Measurements from ENCODE around the gene DCBLD1.

DCBLD1 gene

GRCh38 chr6:117558818-117559217, 76.3 kb downstream of the DCBLD1 start:
- DNase-seq (ENCODE audit: low read depth in 2 of 2) = no peak

DNA sequence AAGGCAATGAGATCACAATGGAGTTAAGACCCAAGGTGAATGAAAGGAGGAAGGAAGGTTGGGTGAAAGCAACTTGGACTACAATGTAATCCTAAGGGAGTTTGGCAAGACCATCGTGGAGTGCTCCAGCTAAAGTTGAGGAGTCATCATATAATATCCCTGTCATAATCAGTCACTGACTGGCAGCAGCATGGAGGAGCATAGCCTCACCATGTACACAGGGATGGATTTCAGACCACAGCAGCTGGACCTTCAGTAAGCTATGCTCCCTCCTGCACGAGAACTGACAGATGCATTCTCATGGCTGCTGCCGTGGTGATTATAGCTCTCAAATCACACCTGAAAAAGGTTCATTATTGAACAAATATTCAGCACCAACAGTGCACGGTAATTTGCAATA, 76.8 kb downstream of the DCBLD1 start:
- DNase-seq (ENCODE audit: low read depth in 2 of 2) = no peak

DNA sequence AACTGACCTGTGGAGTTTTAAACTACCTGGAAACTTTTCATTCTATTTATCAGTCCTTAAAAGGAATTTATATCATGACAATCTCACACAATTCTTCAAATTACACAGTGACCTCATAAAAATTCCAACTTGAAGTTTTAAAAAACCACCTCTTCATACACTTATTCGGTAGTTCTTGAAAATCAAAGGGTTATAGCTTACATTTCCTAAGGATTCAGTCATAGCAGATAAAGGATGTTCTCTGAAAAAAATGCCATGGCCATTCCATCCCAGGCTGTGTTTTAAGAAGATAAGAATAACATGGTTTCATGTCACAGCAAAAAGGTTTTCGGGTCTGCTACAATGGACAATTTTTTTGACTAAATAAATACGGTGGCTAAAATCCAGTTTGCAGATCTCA, 78.7 kb downstream of the DCBLD1 start:
- no peak for DNase-seq (ENCODE audit: low read depth in 2 of 2)

DNA sequence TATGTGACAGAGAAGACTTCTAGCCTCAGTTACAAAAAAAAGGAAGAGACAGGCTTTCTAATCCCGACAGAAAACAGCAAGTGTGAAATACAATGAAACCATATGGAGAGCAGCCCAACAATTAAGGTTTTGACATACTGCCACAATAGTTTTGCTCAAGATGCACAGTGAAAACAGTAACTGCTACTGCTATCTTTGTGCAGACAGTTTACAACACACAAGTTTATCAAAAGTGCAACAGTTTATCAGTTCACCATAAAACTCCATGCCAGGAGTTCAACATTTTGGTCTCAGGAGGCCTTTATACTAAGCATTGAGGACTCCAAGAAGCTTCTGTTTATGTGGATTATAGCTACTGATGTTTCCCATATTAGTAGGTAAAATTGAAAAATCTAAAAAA, 82.2 kb downstream of the DCBLD1 start:
- no peak for DNase-seq (ENCODE audit: low read depth in 2 of 2)

DNA sequence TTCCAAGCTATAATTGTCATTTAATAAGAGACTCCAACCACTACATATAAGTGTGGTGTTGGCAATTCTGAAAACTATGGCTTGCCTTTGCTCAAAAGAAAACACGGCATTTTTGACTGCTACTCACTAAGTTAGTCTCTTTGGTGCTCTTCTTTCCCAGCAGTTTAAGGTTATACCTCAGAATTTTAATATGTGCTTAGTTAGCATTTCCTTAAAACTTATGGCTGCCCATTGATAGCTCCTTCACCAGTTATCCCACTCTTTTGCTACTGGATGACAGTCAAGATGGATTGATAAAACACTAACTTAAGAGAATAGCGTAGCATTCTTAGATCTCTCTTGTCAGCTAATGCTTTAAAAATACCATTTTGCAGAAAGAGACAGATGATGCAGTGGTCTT, 85.8 kb downstream of the DCBLD1 start:
- DNase-seq (ENCODE audit: low read depth in 2 of 2) = no peak

GRCh38 chr6:117568831-117569410, 86.4 kb downstream of the DCBLD1 start:
- DNase-seq (ENCODE audit: low read depth in 2 of 2) = no peak

DNA sequence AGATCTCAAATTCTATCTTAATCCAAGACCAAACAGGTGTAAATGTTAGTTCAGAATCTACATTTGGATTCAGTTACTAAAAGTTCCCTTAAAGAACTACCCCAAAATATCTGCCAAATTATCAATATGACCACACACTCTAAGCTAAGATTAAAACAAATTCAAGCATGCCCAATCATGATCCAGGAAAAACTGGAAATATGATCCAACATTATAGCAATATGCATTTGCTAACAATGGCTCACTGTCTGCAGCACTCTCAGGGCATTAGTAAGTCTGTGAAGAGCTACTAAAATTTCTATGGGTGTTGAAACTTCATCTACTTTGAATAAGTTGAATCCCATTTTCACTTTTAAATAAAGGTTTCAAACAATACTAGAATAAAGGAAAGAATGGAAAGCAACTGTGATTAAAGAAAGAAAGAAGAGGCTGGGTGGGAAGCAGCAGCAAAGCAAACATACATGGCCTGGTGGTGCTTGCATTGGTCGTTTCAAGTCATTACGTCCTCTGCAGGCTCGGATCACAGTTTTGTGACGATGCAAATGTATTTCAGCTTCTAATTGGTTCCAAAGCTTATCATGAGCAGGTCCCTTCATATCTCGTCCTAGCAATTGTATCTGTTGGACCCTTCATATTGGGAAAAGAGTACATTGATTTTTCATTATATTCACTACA, 90.7 kb downstream of the DCBLD1 start:
- no peak for DNase-seq (ENCODE audit: low read depth in 2 of 2)

GRCh38 chr6:117574198-117574597, 91.7 kb downstream of the DCBLD1 start:
- DNase-seq (ENCODE audit: low read depth in 2 of 2) = no peak

GRCh38 chr6:117585647-117586046, 103.2 kb downstream of the DCBLD1 start:
- DNase-seq (ENCODE audit: low read depth in 2 of 2) = no peak

DNA sequence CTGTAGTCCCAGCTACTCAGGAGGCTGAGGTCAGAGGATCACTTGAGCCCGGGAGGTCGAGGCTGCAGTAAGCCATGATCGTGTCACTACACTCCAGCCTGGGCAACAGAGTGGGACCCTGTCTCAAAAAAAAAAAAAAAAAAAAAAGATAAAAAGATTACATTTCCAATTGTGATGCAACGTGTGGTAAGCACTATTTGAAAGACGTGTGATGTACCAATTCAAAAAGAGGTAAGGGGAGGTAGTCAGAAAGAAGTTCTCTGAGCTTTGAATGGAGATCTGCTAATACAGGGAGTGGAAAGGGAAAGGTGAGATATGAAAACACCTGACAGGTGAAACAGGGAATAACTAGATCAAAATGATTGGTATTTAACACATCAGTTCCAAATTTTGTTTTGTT, 108.0 kb downstream of the DCBLD1 start:
- DNase-seq (ENCODE audit: low read depth in 2 of 2) = no peak

DNA sequence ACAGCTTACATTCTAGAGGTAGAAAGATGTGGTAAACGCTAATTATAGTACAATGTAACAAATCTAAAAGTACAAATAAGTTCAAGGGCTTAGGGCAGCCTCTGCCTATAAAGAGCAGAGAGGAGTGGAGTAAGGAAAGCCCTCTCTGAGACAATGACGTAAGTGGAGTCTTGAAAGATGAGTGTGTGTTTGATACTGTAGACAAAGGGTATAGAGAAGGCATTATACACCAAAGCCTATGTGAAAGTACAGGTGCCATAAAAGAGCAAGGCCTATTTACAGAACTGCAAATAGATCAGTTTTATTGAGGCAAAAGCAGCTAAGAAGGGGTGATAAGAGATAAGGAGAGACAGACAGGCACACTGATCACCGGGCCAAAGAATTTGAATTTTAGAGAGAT, 108.9 kb downstream of the DCBLD1 start:
- no peak for DNase-seq (ENCODE audit: low read depth in 2 of 2)

DNA sequence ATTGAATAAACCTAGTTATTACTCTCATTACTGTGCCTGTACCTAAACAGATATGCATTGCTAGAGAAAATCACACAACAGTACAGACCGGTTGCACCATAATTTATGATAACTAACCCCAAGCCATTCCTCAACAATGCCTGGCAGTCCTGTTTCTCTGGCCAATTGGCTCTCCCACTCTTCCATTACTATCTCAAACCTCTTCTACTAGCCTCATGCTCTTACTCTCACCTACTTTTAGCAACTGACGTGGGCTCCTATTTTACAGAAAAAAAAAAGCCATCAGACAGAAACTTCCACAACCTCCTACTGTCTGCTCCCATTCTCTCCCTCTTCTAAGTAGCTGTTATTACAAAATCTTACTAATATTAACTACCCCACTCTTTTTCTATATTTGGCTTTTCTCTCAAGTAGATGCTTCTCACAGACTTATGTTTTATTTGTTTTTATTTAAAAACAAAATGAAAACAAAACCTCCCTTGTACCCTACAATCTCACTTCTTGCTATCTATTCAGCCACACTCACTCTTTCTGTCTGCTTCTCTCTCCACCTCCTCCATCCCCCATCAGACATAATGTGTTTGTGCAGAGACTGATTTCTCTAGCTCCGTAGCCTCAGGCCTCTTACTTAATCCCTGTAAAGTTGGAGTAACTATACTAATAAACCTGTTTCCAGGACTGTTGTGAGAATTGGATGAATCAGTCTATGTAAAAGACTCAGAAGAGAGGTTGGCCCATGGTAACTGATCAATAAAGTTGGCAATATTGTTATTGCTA, 110.7 kb downstream of the DCBLD1 start:
- DNase-seq (ENCODE audit: low read depth in 2 of 2) = no peak

DNA sequence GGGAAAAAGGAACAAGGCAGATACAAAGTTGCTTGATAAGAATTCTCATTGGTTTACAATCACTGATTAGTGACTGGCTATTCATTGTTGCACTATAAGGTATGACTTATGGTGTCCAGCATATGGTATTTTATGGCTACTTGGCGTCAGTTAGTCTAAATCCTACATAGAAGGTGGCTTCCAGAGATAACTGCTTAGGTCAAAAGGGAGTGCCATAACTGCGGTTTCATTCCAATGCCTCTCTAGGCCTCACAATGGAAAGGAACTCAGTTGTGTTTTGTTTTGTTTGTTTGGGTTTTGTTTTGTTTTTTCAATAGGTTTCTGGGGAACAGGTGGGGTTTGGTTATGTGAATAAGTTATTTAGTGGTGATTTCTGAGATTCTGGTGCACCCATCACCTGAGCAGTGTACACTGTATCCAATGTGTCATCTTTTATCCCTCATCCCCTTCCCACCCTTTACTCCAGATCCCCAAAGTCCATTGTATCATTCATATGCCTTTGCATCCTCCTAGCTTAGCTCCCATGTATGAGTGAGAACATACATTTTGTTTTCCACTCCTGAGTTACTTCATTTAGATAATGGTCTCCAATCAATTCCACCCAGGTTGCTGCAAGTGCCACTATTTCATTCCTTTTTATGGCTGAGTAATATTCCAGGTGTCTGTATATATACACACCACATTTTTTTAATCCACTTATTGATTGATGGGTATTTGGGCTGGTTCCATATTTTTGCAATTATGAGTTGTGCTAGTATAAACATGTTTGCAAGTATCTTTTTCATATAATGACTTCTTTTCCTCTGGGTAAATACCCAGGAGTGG, 112.8 kb downstream of the DCBLD1 start:
- DNase-seq (ENCODE audit: low read depth in 2 of 2) = no peak

- no peak for DNase-seq (ENCODE audit: low read depth in 2 of 2)
Observed at GRCh38 chr6:117597755-117598154, 115.3 kb downstream of the DCBLD1 start.

Measured in stimulated activated CD8-positive, alpha-beta memory T cell treated with anti-CD3 and anti-CD28 coated beads, Interleukin-2, amount 100 ng/mL, for 48 hours (primary cell).